Upper lobe of left lung (tissue), 4 donors: ENCODE measurements around the gene SPDYE16.
"Not testable (repeated sequence)": the region's sequence is repeated elsewhere in the genome, so short reads cannot be mapped to it uniquely, and the experiment has no call there.

Experiments
- POLR2AphosphoS5 ChIP-seq, 2 donors: sonication (generic); formaldehyde crosslinking; IDR thresholded peaks; one replicate each; pipeline ENCODE4 v1.5.1; 2017; ENCODE audit warnings: antibody characterized with exemption in 2 of 2
- TF ChIP-seq, protein P1 (sequence below), 6 experiments: fragments of 450-650 bp in 4 of 6; fragments of 200-600 bp in 2 of 6; sonication (generic) in 2 of 6; IDR thresholded peaks; one replicate each; pipeline ENCODE4 v1.5.1; 2016 to 2019; ENCODE audit warnings: antibody characterized with exemption in 6 of 6

DNA sequence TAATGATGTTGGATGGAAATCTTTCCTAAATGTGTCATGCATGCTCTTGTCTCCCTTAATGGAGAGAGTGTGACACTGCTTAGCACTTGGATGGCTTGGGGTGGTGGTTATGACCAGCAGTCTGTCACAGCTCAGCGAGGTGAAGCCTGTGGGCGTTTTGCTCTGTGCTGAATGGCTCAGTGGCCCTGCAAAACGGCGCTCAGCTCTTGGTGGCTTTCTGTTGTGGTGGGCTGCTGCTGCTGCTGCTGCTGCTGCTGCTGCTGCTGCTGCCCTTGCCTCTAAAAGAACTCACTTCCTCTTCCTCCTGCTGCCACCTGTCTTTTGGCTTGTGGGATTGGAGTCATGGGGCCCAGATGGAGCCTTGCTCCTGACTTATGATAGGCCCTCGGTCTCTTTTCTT is 56.5 kb downstream of the SPDYE16 start:
- not testable (repeated sequence) for TF ChIP-seq POLR2AphosphoS5 (IDR thresholded peaks at IDR 0.05)
- TF ChIP-seq, protein P1, sequence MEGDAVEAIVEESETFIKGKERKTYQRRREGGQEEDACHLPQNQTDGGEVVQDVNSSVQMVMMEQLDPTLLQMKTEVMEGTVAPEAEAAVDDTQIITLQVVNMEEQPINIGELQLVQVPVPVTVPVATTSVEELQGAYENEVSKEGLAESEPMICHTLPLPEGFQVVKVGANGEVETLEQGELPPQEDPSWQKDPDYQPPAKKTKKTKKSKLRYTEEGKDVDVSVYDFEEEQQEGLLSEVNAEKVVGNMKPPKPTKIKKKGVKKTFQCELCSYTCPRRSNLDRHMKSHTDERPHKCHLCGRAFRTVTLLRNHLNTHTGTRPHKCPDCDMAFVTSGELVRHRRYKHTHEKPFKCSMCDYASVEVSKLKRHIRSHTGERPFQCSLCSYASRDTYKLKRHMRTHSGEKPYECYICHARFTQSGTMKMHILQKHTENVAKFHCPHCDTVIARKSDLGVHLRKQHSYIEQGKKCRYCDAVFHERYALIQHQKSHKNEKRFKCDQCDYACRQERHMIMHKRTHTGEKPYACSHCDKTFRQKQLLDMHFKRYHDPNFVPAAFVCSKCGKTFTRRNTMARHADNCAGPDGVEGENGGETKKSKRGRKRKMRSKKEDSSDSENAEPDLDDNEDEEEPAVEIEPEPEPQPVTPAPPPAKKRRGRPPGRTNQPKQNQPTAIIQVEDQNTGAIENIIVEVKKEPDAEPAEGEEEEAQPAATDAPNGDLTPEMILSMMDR (IDR thresholded peaks at IDR 0.05), result not testable (repeated sequence)
